K562 (cell line): ENCODE results near the gene ABHD8. TPM values are rescaled to one million over a fixed set of nuclear protein-coding genes. Genes with fewer than 3 reads are reported as not detected.

ENCODE experiments used
- CREM ChIP-seq: IDR thresholded peaks from 2 replicates; pipeline ENCODE4 v1.6.1; 2014; ENCODE audit warnings: antibody characterized with exemption, low read depth
- FIP1L1 ChIP-seq: fragments of 200-400 bp; formaldehyde crosslinking; IDR thresholded peaks from 2 replicates; pipeline ENCODE4 v1.6.1; 2018; ENCODE audit warnings: mild to moderate bottlenecking, low read depth, low read length; ENCODE audit not compliant: poor library complexity, severe bottlenecking
- FOXP1 ChIP-seq: sonication (generic); formaldehyde crosslinking; IDR thresholded peaks from 2 replicates; pipeline ENCODE4 v1.8.0; 2022; ENCODE audit warnings: mild to moderate bottlenecking, missing genetic modification reagents
- HBP1 ChIP-seq: fragments of 450-650 bp; formaldehyde crosslinking; IDR thresholded peaks from 2 replicates; pipeline ENCODE4 v1.4.0; 2022; ENCODE audit warnings: missing genetic modification characterization
- HMGN3 ChIP-seq: IDR thresholded peaks from 2 replicates; pipeline ENCODE4 v1.6.1; 2011; ENCODE audit warnings: borderline replicate concordance, low read depth, mild to moderate bottlenecking, mixed read lengths, low read length; ENCODE audit not compliant: insufficient read length; ENCODE audit errors: extremely low read depth
- KDM4B ChIP-seq, 2 experiments: fragments of 450-650 bp in 1 of 2; sonication (generic) in 1 of 2; IDR thresholded peaks; 2 replicates each; pipeline ENCODE4 v1.6.1; 2016 to 2017; ENCODE audit warnings: borderline replicate concordance in 2 of 2, antibody characterized with exemption in 1 of 2, low read depth in 1 of 2, mild to moderate bottlenecking in 1 of 2
- KLF13 ChIP-seq: fragments of 450-650 bp; IDR thresholded peaks from 2 replicates; pipeline ENCODE4 v1.6.1; 2016; ENCODE audit warnings: missing genetic modification characterization, low read depth, mild to moderate bottlenecking, missing compliant biosample characterization, moderate library complexity, borderline replicate concordance
- MAX ChIP-seq: sonication (generic); formaldehyde crosslinking; IDR thresholded peaks from 2 replicates; pipeline ENCODE4 v1.9.0; 2022; ENCODE audit warnings: mild to moderate bottlenecking, missing genetic modification reagents
- MNT ChIP-seq, 2 experiments: fragments of 450-650 bp; conservative IDR thresholded peaks; 2 replicates each; pipeline ENCODE4 v1.6.1; 2017; ENCODE audit warnings: mild to moderate bottlenecking in 2 of 2, moderate library complexity in 2 of 2
- NCOA6 ChIP-seq: fragments of 450-650 bp; IDR thresholded peaks from 2 replicates; pipeline ENCODE4 v1.6.1; 2017; ENCODE audit warnings: mild to moderate bottlenecking
- NRF1 ChIP-seq, 2 experiments: fragments of 450-650 bp; IDR thresholded peaks in 1 of 2; conservative IDR thresholded peaks in 1 of 2; 2 replicates each; pipeline ENCODE4 v1.6.1; 2014; ENCODE audit warnings: mild to moderate bottlenecking in 2 of 2
- POLR2A ChIP-seq: fragments of 450-650 bp; conservative IDR thresholded peaks from 2 replicates; pipeline ENCODE4 v1.6.1; 2016
- RBM14 ChIP-seq: fragments of 200-400 bp; formaldehyde crosslinking; IDR thresholded peaks from 2 replicates; pipeline ENCODE4 v1.6.1; 2018; ENCODE audit warnings: low read depth, mild to moderate bottlenecking, low read length, moderate library complexity, borderline replicate concordance; ENCODE audit not compliant: insufficient read depth
- SIN3A ChIP-seq, 2 experiments: fragments of 150-350 bp in 1 of 2; IDR thresholded peaks; 2 replicates each; pipeline ENCODE4 v1.6.1; 2011 to 2016; ENCODE audit warnings: borderline replicate concordance in 2 of 2, low read depth in 2 of 2, low read length in 2 of 2, mild to moderate bottlenecking in 2 of 2, moderate library complexity in 2 of 2; ENCODE audit not compliant: control insufficient read depth in 1 of 2
- ZBTB7A ChIP-seq: IDR thresholded peaks from 2 replicates; pipeline ENCODE4 v1.6.1; 2011; ENCODE audit warnings: low read depth, mild to moderate bottlenecking, low read length, moderate library complexity, borderline replicate concordance; ENCODE audit not compliant: control insufficient read depth
- ZNF224 ChIP-seq: sonication (generic); formaldehyde crosslinking; IDR thresholded peaks from 2 replicates; pipeline ENCODE4 v1.8.0; 2022; ENCODE audit warnings: mild to moderate bottlenecking, missing genetic modification reagents
- polyA plus RNA-seq, 8 experiments: library from polyadenylated mRNA; depleted of rRNA in 4 of 8; stranded (reverse) in 5 of 8; unstranded in 3 of 8; fragments of >200 nt; fragmentation: Nextera tagmentation in 2 of 8; fragmentation: Illumina TruSeq in 1 of 8; extraction: Ambion mirVana in 2 of 8; extraction: Trizol in 1 of 8; gene quantifications; 2 replicates each; pipeline versions ENCODE4 v1.2.1 to v1.2.3, GENCODE V29; 2011 to 2014; ENCODE audit warnings: inconsistent platforms in 1 of 8, missing spikeins in 1 of 8
- total RNA-seq, 7 experiments: library from RNA; depleted of rRNA in 6 of 7; stranded (reverse); fragments of >200 nt in 6 of 7; fragmentation: Illumina TruSeq in 2 of 7; extraction: Trizol in 2 of 7; gene quantifications; 2 replicates each; pipeline versions ENCODE4 v1.2.1 to v1.2.3, GENCODE V29; 2011 to 2021; ENCODE audit warnings: low replicate concordance in 1 of 7
- TF ChIP-seq, protein P1 (sequence below): fragments of 250-450 bp; sonication (Bioruptor Pico); IDR thresholded peaks from 2 replicates; pipeline ENCODE4 v1.9.0; 2021; ENCODE audit warnings: mild to moderate bottlenecking, inconsistent platforms

The ABHD8 gene
- total and polyA plus RNA-seq, 9 of the 15 experiments (the other 6 are each of a cell fraction or from before 2014, with no cell fraction given): 0.04 to 6.6 (median 2.0) TPM; not detected in 1

DNA sequence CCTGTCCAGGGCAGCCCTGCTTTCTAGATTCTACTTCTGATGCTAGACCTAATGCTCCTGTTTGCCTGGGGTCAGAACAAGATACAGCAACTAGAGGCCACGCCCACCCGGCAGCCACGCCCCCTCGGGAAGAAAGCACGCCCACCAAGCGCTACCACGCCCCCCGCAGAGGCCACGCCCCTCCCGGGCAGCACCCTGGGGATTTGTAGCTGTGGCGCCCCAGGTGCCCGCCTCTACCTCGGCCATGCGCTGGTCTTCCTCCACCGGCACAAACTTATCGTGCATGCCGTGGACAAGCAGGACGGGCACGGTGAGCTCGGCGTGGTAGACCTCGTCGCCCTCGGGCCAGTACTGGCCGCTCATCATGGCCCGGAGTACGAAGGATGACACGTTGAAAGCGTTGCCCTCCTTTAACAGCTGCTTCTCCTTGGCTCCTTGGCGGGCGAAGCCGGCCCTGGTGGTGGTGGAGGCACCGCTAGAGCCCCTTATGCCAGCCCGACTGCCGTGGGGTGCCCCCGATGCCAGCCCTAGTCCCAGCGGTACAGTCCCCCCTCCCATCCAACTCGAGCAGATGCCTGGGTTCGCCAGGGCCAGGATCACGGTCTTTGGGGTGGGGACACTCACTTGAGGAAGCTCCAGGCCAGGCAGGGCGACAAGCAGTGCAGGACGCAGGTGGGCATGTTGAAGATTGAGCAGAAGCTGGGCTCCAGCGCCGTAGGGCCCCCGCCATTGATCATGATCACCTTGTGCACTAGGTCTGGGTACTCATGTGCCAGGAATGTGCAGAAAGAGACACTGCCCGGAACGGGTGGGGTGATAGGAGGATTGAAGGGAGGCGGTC, 9.0 kb downstream of the ABHD8 start (continued):
- TF ChIP-seq ZNF224 (CRISPR knock-in tag) (no peak), MNT (conservative IDR thresholded peaks at IDR 0.05) (peak in 1 of 2 experiments; percentile 63; a peak in 2 of 4 replicates), MAX (peak; percentile 45; the same call in 1 of the 2 replicates), SIN3A (IDR thresholded peaks at IDR 0.05; ENCODE audit: borderline replicate concordance in 2 of 2, control insufficient read depth in 1 of 2, low read depth in 2 of 2, low read length in 2 of 2) (peak in 1 of 2 experiments; percentile 35; a peak in 1 of 4 replicates), HMGN3 (peak; percentile 80), ZBTB7A (peak; percentile 80; the same call in 1 of the 2 replicates), CREM (peak; percentile 35; the same call in 1 of the 2 replicates), FOXP1 (0 out of 2 replicates have a peak, but pooled peaks have one; percentile 34), POLR2A (peak; percentile 34; the same call in 1 of the 2 replicates), KLF13 (tag) (peak; percentile 71; the same call in 1 of the 2 replicates), HBP1 (0 out of 2 replicates have a peak, but pooled peaks have one; percentile 50), RBM14 (0 out of 2 replicates have a peak, but pooled peaks have one; percentile 58), NRF1 (conservative IDR thresholded peaks at IDR 0.05 in 1 of 2, IDR thresholded peaks at IDR 0.05 in 1 of 2) (peak; percentile 33 to 56; a peak in 3 of 4 replicates), NCOA6 (no peak), FIP1L1 (peak; percentile 35), KDM4B (IDR thresholded peaks at IDR 0.05; ENCODE audit: borderline replicate concordance in 2 of 2, low read depth in 1 of 2) (no peak)
- TF ChIP-seq, protein P1, sequence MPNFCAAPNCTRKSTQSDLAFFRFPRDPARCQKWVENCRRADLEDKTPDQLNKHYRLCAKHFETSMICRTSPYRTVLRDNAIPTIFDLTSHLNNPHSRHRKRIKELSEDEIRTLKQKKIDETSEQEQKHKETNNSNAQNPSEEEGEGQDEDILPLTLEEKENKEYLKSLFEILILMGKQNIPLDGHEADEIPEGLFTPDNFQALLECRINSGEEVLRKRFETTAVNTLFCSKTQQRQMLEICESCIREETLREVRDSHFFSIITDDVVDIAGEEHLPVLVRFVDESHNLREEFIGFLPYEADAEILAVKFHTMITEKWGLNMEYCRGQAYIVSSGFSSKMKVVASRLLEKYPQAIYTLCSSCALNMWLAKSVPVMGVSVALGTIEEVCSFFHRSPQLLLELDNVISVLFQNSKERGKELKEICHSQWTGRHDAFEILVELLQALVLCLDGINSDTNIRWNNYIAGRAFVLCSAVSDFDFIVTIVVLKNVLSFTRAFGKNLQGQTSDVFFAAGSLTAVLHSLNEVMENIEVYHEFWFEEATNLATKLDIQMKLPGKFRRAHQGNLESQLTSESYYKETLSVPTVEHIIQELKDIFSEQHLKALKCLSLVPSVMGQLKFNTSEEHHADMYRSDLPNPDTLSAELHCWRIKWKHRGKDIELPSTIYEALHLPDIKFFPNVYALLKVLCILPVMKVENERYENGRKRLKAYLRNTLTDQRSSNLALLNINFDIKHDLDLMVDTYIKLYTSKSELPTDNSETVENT: 0 out of 2 replicates have a peak, but pooled peaks have one; percentile 13
